Measurements from ENCODE around the gene FOXE3. TPM values are rescaled to one million over a fixed set of nuclear protein-coding genes. Genes with fewer than 3 reads are reported as not detected.

FOXE3 gene
- polyA plus RNA-seq, 2 of the 4 experiments (the other 2 are of a cell fraction), result 0.08 TPM; not detected in 1

DNA sequence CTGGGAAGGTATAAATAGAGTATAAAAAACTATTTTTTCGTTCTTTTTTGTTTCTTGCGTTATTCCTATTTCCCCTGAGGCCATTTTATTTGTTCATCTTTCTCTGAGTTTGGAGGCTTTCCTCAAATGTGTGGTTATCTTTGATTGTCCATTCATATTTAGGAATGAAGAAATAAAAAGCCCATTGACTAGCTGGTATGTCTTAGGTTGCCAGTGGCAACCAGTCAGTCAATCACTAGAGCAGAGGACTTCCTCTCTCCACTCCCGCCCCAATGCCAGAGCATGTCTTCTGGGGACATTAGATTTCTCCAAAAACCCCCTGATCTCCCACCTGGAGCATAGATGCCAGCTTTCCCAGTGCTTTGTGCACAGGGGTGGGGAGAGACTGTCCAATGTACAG lies 20.7 kb upstream of the FOXE3 start:
- Histone ChIP-seq H3K9me3 (no peaks in the 10 kb centered on the region), H3K27ac (no peak overlapping the region), H3K4me3 (no peak overlapping the region), H3K4me1 (no peaks in the 10 kb centered on the region), H3K4me2 (no peak overlapping the region)
- ChIA-PET CTCF (interaction anchor here (0.8 to 1.4 kb wide), 3 partner anchors 29 to 314 kb away, joined by 3 to 5 read pairs (median 3); partner anchors contain the start of gene FOXD2), POLR2A (no interaction called here)
- 68% methylated on average over 3 of the region's 3 CpGs for WGBS (ENCODE audit: missing lambda C conversion rate)
- FAIRE-seq (no peak), ATAC-seq (no peak), DNase-seq (ENCODE audit: low read depth in 1 of 2, low spot score in 1 of 2) (no peak)
- TF ChIP-seq BHLHE40 (IDR thresholded peaks at IDR 0.05; ENCODE audit: low read depth, low read length) (no peak), HDAC2 (IDR thresholded peaks at IDR 0.05) (no peak), HOXA7 (CRISPR knock-in tag; IDR thresholded peaks at IDR 0.05) (no peak), RFX5 (IDR thresholded peaks at IDR 0.05) (no peak), NFE2L2 (conservative IDR thresholded peaks at IDR 0.05; ENCODE audit: low read length) (no peak), RAD21 (conservative IDR thresholded peaks at IDR 0.05 in 1 of 2, IDR thresholded peaks at IDR 0.05 in 1 of 2) (no peak), CEBPB (IDR thresholded peaks at IDR 0.05) (no peak), ZSCAN20 (CRISPR knock-in tag; IDR thresholded peaks at IDR 0.05) (no peak), FOSB (CRISPR knock-in tag; IDR thresholded peaks at IDR 0.05) (no peak), KDM1A (IDR thresholded peaks at IDR 0.05; ENCODE audit: low read depth) (no peak)
- TF ChIP-seq, protein P1, sequence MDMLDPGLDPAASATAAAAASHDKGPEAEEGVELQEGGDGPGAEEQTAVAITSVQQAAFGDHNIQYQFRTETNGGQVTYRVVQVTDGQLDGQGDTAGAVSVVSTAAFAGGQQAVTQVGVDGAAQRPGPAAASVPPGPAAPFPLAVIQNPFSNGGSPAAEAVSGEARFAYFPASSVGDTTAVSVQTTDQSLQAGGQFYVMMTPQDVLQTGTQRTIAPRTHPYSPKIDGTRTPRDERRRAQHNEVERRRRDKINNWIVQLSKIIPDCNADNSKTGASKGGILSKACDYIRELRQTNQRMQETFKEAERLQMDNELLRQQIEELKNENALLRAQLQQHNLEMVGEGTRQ (IDR thresholded peaks at IDR 0.05), result no peak
- TF ChIP-seq, protein P2, sequence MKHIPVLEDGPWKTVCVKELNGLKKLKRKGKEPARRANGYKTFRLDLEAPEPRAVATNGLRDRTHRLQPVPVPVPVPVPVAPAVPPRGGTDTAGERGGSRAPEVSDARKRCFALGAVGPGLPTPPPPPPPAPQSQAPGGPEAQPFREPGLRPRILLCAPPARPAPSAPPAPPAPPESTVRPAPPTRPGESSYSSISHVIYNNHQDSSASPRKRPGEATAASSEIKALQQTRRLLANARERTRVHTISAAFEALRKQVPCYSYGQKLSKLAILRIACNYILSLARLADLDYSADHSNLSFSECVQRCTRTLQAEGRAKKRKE (CRISPR knock-in tag; IDR thresholded peaks at IDR 0.05; ENCODE audit: low read depth), result no peak
- TF ChIP-seq, protein P3, sequence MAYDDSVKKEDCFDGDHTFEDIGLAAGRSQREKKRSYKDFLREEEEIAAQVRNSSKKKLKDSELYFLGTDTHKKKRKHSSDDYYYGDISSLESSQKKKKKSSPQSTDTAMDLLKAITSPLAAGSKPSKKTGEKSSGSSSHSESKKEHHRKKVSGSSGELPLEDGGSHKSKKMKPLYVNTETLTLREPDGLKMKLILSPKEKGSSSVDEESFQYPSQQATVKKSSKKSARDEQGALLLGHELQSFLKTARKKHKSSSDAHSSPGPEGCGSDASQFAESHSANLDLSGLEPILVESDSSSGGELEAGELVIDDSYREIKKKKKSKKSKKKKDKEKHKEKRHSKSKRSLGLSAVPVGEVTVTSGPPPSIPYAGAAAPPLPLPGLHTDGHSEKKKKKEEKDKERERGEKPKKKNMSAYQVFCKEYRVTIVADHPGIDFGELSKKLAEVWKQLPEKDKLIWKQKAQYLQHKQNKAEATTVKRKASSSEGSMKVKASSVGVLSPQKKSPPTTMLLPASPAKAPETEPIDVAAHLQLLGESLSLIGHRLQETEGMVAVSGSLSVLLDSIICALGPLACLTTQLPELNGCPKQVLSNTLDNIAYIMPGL (CRISPR knock-in tag; IDR thresholded peaks at IDR 0.05; ENCODE audit: borderline replicate concordance), result no peak

DNA sequence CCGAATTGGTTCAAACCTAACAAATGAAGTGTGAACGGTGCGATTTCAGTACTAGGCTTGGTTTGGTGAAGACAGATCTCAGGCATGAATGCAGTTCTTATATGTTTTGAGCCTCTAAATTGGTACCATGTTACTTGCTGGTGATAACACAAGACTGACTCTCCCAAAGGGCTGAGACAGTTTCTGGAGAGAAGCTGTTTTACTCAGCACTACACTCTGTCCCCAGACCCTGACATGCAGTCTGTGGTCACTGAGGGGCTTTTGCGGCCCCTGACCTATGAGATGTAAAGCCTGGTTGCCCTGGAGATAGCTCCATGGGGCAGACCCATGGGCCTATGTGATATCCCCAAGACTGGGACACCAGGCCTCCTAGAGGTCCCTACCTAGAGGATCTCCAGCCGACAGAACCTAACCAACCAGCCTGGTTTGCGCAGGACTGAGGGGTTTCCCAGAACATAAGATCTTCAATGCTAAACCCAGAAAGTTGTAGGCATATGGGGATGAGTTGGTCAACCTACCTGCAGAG lies 19.4 kb upstream of the FOXE3 start:
- ChIA-PET POLR2A (no interaction called here), CTCF (no interaction called here)
- Histone ChIP-seq H3K27ac (no peak overlapping the region), H3K9me3 (no peaks in the 10 kb centered on the region), H3K4me3 (no peak overlapping the region), H3K4me2 (no peak overlapping the region), H3K4me1 (no peaks in the 10 kb centered on the region)
- TF ChIP-seq NPAS2 (CRISPR knock-in tag; IDR thresholded peaks at IDR 0.05; ENCODE audit: borderline replicate concordance), result no peak
- no peak for TF ChIP-seq HDAC2 (IDR thresholded peaks at IDR 0.05)
- TF ChIP-seq HOXB5 (CRISPR knock-in tag; IDR thresholded peaks at IDR 0.05), result no peak
- TF ChIP-seq JUN (IDR thresholded peaks at IDR 0.05), result no peak
- no peak for TF ChIP-seq HOXA7 (CRISPR knock-in tag; IDR thresholded peaks at IDR 0.05)
- TF ChIP-seq SREBF2 (IDR thresholded peaks at IDR 0.05), result no peak
- no peak for TF ChIP-seq RAD21 (conservative IDR thresholded peaks at IDR 0.05 in 1 of 2, IDR thresholded peaks at IDR 0.05 in 1 of 2)
- no peak for TF ChIP-seq POLR2AphosphoS2 (conservative IDR thresholded peaks at IDR 0.05; ENCODE audit: low read length)
- no peak for TF ChIP-seq MYC (IDR thresholded peaks at IDR 0.05; ENCODE audit: borderline replicate concordance, low read length)
- TF ChIP-seq POLR2A (IDR thresholded peaks at IDR 0.05; ENCODE audit: low read length), result no peak
- FAIRE-seq (no peak), ATAC-seq (no peak), DNase-seq (ENCODE audit: low read depth in 1 of 2, low spot score in 1 of 2) (no peak)
- 79% methylated on average over 5 of the region's 6 CpGs for WGBS (ENCODE audit: missing lambda C conversion rate)

DNA sequence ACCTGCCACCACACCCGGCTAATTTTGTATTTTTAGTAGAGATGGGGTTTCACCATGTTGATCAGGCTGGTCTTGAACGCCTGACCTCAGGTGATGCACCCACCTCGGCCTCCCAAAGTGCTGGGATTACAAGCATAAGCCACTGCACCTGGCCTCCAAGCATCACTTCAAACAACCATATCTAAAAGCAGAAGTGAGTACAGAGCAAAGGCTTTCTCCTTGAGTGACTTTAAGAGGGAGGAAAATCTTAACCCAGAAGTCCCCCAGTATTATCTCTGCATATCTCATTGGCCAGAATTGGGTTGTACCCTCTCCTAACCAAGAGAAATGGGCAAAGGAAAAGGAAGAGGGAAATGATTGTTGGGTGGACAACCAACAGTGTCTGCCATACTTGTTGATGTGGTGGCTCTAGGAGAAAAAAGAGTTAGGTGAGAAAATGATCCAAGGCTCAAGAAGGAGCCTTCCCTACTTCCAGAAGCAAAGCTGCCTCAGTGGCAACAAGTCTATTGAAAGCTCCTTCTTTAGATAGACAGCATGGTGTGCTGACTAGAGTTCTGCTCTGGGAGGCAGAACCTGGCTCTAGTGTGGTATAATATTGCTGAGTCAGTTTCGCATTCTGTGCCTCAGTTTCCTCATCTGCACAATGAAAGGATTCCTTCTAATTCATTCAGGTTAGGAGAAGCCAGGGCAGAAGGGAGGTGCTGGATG lies 16.8 kb upstream of the FOXE3 start:
- H3K4me1 ChIP-seq, result no peaks in the 10 kb centered on the region
- TF ChIP-seq MAFK (IDR thresholded peaks at IDR 0.05; ENCODE audit: partially characterized antibody), result peak; percentile 42
- TF ChIP-seq, protein P3 (CRISPR knock-in tag; IDR thresholded peaks at IDR 0.05; ENCODE audit: borderline replicate concordance), result no peak
- no peak overlapping the region for H3K4me2 ChIP-seq
- POLR2A ChIA-PET, result no interaction called here
- H3K27ac ChIP-seq, result no peak overlapping the region
- CTCF ChIA-PET, result no interaction called here
- H3K4me3 ChIP-seq, result no peak overlapping the region
- no peak for FAIRE-seq
- DNase-seq (ENCODE audit: low read depth in 1 of 2, low spot score in 1 of 2), result no peak
- no peak for ATAC-seq
- H3K9me3 ChIP-seq, result no peaks in the 10 kb centered on the region
- 40% methylated on average over 3 of the region's 4 CpGs for WGBS (ENCODE audit: missing lambda C conversion rate)

Measured in A549 (cell line).